Loucy (cell line): ENCODE data around the gene PIK3R1.

Experiments used
- EZH2phosphoT487 ChIP-seq: fragments of 200-600 bp; IDR thresholded peaks from 2 replicates; pipeline ENCODE4 v1.6.1; 2018; ENCODE audit warnings: antibody characterized with exemption, mild to moderate bottlenecking, moderate library complexity, borderline replicate concordance
- TF ChIP-seq, protein P1 (sequence below): fragments of 200-600 bp; sonication (generic); conservative IDR thresholded peaks from 2 replicates; pipeline ENCODE4 v1.5.1; 2014; ENCODE audit warnings: mild to moderate bottlenecking, antibody characterized with exemption, low read length

DNA sequence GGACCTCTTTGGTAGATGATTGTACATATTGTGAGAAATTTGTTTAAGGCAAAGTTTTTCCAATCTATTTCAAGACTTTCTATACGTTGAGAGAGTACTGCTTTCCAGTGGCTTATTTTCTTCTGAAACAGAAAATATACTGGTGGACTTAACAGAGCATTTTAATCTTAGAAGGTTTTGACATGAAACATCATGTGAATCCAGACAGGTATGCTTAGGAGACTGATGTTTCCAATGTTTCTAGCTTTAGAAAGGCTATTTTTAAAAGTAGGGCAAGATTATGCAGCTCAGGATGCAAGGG is 71.0 kb downstream of the PIK3R1 start:
- TF ChIP-seq, protein P1, sequence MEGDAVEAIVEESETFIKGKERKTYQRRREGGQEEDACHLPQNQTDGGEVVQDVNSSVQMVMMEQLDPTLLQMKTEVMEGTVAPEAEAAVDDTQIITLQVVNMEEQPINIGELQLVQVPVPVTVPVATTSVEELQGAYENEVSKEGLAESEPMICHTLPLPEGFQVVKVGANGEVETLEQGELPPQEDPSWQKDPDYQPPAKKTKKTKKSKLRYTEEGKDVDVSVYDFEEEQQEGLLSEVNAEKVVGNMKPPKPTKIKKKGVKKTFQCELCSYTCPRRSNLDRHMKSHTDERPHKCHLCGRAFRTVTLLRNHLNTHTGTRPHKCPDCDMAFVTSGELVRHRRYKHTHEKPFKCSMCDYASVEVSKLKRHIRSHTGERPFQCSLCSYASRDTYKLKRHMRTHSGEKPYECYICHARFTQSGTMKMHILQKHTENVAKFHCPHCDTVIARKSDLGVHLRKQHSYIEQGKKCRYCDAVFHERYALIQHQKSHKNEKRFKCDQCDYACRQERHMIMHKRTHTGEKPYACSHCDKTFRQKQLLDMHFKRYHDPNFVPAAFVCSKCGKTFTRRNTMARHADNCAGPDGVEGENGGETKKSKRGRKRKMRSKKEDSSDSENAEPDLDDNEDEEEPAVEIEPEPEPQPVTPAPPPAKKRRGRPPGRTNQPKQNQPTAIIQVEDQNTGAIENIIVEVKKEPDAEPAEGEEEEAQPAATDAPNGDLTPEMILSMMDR: no peak; the same call in 1 of the 2 replicates
- TF ChIP-seq EZH2phosphoT487: no peak
